Neutrophil (primary cell): ENCODE results near the gene ZNF575.

Experiments used
- H3K27ac ChIP-seq: fragments of 200-600 bp; sonication (generic); 2 replicates; pipeline ENCODE4 v1.5.1; 2016; ENCODE audit warnings: mild to moderate bottlenecking, moderate library complexity
- H3K27me3 ChIP-seq: fragments of 200-600 bp; sonication (generic); 2 replicates; pipeline ENCODE4 v1.6.0; 2016; ENCODE audit warnings: mild to moderate bottlenecking
- H3K36me3 ChIP-seq: fragments of 200-600 bp; sonication (generic); 2 replicates; pipeline ENCODE4 v1.5.1; 2017
- H3K4me1 ChIP-seq, 2 experiments: fragments of 200-600 bp in 1 of 2; sonication (generic) in 1 of 2; 1 replicate in 1 of 2; 2 replicates in 1 of 2; pipeline versions ENCODE4 v1.5.1 to v1.6.1; 2013 to 2016; ENCODE audit warnings: low read depth in 1 of 2, low read length in 1 of 2, mild to moderate bottlenecking in 1 of 2, moderate library complexity in 1 of 2; ENCODE audit not compliant: control insufficient read depth in 1 of 2, insufficient read depth in 1 of 2
- H3K4me3 ChIP-seq, 2 experiments: fragments of 200-600 bp in 1 of 2; sonication (generic) in 1 of 2; 1 replicate in 1 of 2; 2 replicates in 1 of 2; pipeline ENCODE4 v1.5.1; 2013 to 2016; ENCODE audit warnings: low read depth in 1 of 2, low read length in 1 of 2, mild to moderate bottlenecking in 1 of 2, moderate library complexity in 1 of 2
- H3K9me3 ChIP-seq: fragments of 200-600 bp; sonication (generic); 2 replicates; pipeline ENCODE4 v1.5.1; 2016
- CTCF ChIP-seq: fragments of 200-600 bp; sonication (generic); IDR thresholded peaks from 2 replicates; pipeline ENCODE4 v1.5.1; 2016; ENCODE audit warnings: antibody characterized with exemption

ZNF575 gene

GRCh38 chr19:43489310-43489709 is 43.7 kb upstream of the ZNF575 start:
- Histone ChIP-seq H3K27ac (no peak overlapping the region), H3K4me1 (no peaks in the 10 kb centered on the region), H3K36me3 (peaks cover 5% of the 10 kb centered on the region), H3K4me3 (no peak overlapping the region), H3K27me3 (no peaks in the 10 kb centered on the region), H3K9me3 (no peaks in the 10 kb centered on the region)
- no peak for TF ChIP-seq CTCF

GRCh38 chr19:43489979-43490599 is 42.9 kb upstream of the ZNF575 start:
- Histone ChIP-seq H3K9me3 (no peaks in the 10 kb centered on the region), H3K36me3 (peaks cover 6% of the 10 kb centered on the region), H3K27ac (no peak overlapping the region), H3K27me3 (no peaks in the 10 kb centered on the region), H3K4me1 (no peaks in the 10 kb centered on the region), H3K4me3 (no peak overlapping the region)
- TF ChIP-seq CTCF, result no peak

GRCh38 chr19:43490759-43491158 is 42.2 kb upstream of the ZNF575 start:
- Histone ChIP-seq H3K4me1 (no peaks in the 10 kb centered on the region), H3K4me3 (no peak overlapping the region), H3K27ac (no peak overlapping the region), H3K27me3 (no peaks in the 10 kb centered on the region), H3K9me3 (no peaks in the 10 kb centered on the region), H3K36me3 (peaks cover 12% of the 10 kb centered on the region)
- TF ChIP-seq CTCF, result no peak

GRCh38 chr19:43495082-43495481 is 37.9 kb upstream of the ZNF575 start:
- peaks cover 31% of the 10 kb centered on the region for H3K36me3 ChIP-seq
- TF ChIP-seq CTCF, result no peak
- no peak overlapping the region for H3K4me3 ChIP-seq
- H3K9me3 ChIP-seq, result no peaks in the 10 kb centered on the region
- H3K4me1 ChIP-seq, result no peaks in the 10 kb centered on the region
- no peaks in the 10 kb centered on the region for H3K27me3 ChIP-seq
- H3K27ac ChIP-seq, result no peak overlapping the region

GRCh38 chr19:43496960-43497359 is 36.0 kb upstream of the ZNF575 start:
- no peak for TF ChIP-seq CTCF
- H3K4me1 ChIP-seq, result no peaks in the 10 kb centered on the region
- no peaks in the 10 kb centered on the region for H3K9me3 ChIP-seq
- no peak overlapping the region for H3K27ac ChIP-seq
- H3K27me3 ChIP-seq, result no peaks in the 10 kb centered on the region
- H3K36me3 ChIP-seq, result peaks cover 31% of the 10 kb centered on the region
- no peak overlapping the region for H3K4me3 ChIP-seq
